ENCODE measurements around the gene SDR9C7.

- TF ChIP-seq CTCF (IDR thresholded peaks at IDR 0.05), result no peak
- no peak for TF ChIP-seq POLR2AphosphoS5 (IDR thresholded peaks at IDR 0.05)
- TF ChIP-seq POLR2A (IDR thresholded peaks at IDR 0.05), result no peak
Observed at GRCh38 chr12:56980268-56980667, 46.1 kb upstream of the SDR9C7 start.
